H1 (cell line): Measurements from ENCODE around the gene CCDC28A. TPM values are rescaled to one million over a fixed set of nuclear protein-coding genes. Genes with fewer than 3 reads are reported as not detected.

ENCODE experiments used
- CTCF ChIA-PET: fragments of 300-600 bp; sonication (Branson Sonifier 250); formaldehyde crosslinking; loops from one replicate; lab custom pipeline; 2021; ENCODE audit not compliant: partially characterized antibody; lab: Charles Lee
- POLR2A ChIA-PET: fragments of 300-600 bp; sonication (Branson Sonifier 250); formaldehyde crosslinking; loops from one replicate; lab custom pipeline; 2021; ENCODE audit warnings: inconsistent platforms; ENCODE audit not compliant: partially characterized antibody; lab: Charles Lee
- DNase-seq, 2 experiments: peaks; one replicate each; pipeline versions ENCODE4 v3.0.0 to v3.0.0-alpha.2; 2010 to 2022; ENCODE audit warnings: low spot score in 2 of 2, low read depth in 1 of 2, mixed read lengths in 1 of 2
- FAIRE-seq: peaks from 2 replicates; lab custom pipeline; 2011; peaks lifted over from hg19 to GRCh38; lab: Jason Lieb, UNC
- H2AFZ ChIP-seq: 2 replicates; pipeline ENCODE4 v1.8.1; 2012; ENCODE audit warnings: low read length, inconsistent platforms
- H2AK5ac ChIP-seq: 2 replicates; pipeline ENCODE4 v1.6.1; 2013; ENCODE audit warnings: low read depth, low read length
- H2BK120ac ChIP-seq: replicated peaks from 2 replicates; pipeline ENCODE3; 2013; ENCODE audit warnings: low read depth, low read length, inconsistent platforms
- H2BK12ac ChIP-seq: 2 replicates; pipeline ENCODE4 v1.6.1; 2013; ENCODE audit warnings: low read depth, low read length
- H2BK15ac ChIP-seq: 2 replicates; pipeline ENCODE4 v1.6.1; 2013; ENCODE audit warnings: low read length
- H2BK20ac ChIP-seq: 2 replicates; pipeline ENCODE4 v1.6.1; 2013; ENCODE audit warnings: low read length
- H2BK5ac ChIP-seq: 2 replicates; pipeline ENCODE4 v1.6.1; 2013; ENCODE audit warnings: low read depth, low read length
- H3K14ac ChIP-seq: 2 replicates; pipeline ENCODE4 v1.6.1; 2013; ENCODE audit warnings: inconsistent platforms; ENCODE audit not compliant: insufficient read length
- H3K18ac ChIP-seq: 2 replicates; pipeline ENCODE4 v1.6.1; 2013; ENCODE audit warnings: low read length; ENCODE audit errors: extremely low read depth
- H3K23ac ChIP-seq: 2 replicates; pipeline ENCODE4 v1.6.1; 2013; ENCODE audit warnings: inconsistent platforms; ENCODE audit not compliant: insufficient read length
- H3K23me2 ChIP-seq: 2 replicates; pipeline ENCODE4 v1.6.1; 2013; ENCODE audit warnings: low read depth, low read length
- H3K27ac ChIP-seq: 2 replicates; pipeline ENCODE4 v1.6.1; 2011; ENCODE audit warnings: low read depth, low read length, inconsistent platforms
- H3K27me3 ChIP-seq, 4 experiments: replicated peaks in 1 of 4; 1 replicate in 1 of 4; 2 replicates in 3 of 4; pipeline versions ENCODE4 v1.6.1 to v1.8.1; 2011 to 2013; ENCODE audit warnings: low read length in 3 of 4, mild to moderate bottlenecking in 3 of 4, inconsistent platforms in 2 of 4, mixed read lengths in 2 of 4, moderate library complexity in 1 of 4; ENCODE audit not compliant: control insufficient read depth in 3 of 4, insufficient read depth in 3 of 4; ENCODE audit errors: extremely low read depth in 1 of 4
- H3K36me3 ChIP-seq, 4 experiments: 2 replicates each; pipeline versions ENCODE4 v1.6.1 to v1.8.1; 2011 to 2013; ENCODE audit warnings: mild to moderate bottlenecking in 4 of 4, low read length in 3 of 4, moderate library complexity in 2 of 4, control low read depth in 1 of 4, inconsistent platforms in 1 of 4; ENCODE audit not compliant: insufficient read depth in 4 of 4, control insufficient read depth in 2 of 4
- H3K4ac ChIP-seq: replicated peaks from 2 replicates; pipeline ENCODE3; 2013; ENCODE audit warnings: low read length, low read depth, mixed read lengths, inconsistent platforms; ENCODE audit not compliant: insufficient read length
- H3K4me1 ChIP-seq, 4 experiments: replicated peaks in 1 of 4; 1 replicate in 1 of 4; 2 replicates in 3 of 4; pipeline versions ENCODE4 v1.6.1 to v1.8.1; 2011 to 2013; ENCODE audit warnings: low read length in 3 of 4, inconsistent platforms in 2 of 4, mixed read lengths in 1 of 4; ENCODE audit not compliant: insufficient read depth in 4 of 4, control insufficient read depth in 3 of 4
- H3K4me2 ChIP-seq, 2 experiments: 2 replicates each; pipeline versions ENCODE4 v1.6.1 to v1.8.1; 2011 to 2013; ENCODE audit warnings: low read depth in 2 of 2, low read length in 2 of 2, control low read depth in 1 of 2, inconsistent platforms in 1 of 2, mild to moderate bottlenecking in 1 of 2; ENCODE audit not compliant: insufficient read depth in 1 of 2
- H3K4me3 ChIP-seq, 4 experiments: fragments of 200-600, 300-600 bp in 1 of 4; sonication (generic), shearing (Covaris generic), sonication (Bioruptor Twin) in 1 of 4; 2 replicates each; pipeline versions ENCODE4 v1.5.1 to v1.8.1; 2011 to 2016; ENCODE audit warnings: low read length in 4 of 4, low read depth in 3 of 4, control low read depth in 2 of 4, inconsistent platforms in 2 of 4, mild to moderate bottlenecking in 2 of 4, mixed read lengths in 1 of 4, moderate library complexity in 1 of 4; ENCODE audit not compliant: insufficient read depth in 2 of 4; ENCODE audit errors: extremely low read depth in 1 of 4
- H3K56ac ChIP-seq: replicated peaks from 2 replicates; pipeline ENCODE3; 2013; ENCODE audit warnings: low read depth, mild to moderate bottlenecking, mixed read lengths, low read length, inconsistent platforms; ENCODE audit not compliant: insufficient read length
- H3K79me1 ChIP-seq: 2 replicates; pipeline ENCODE4 v1.6.1; 2013; ENCODE audit warnings: low read depth, low read length, control low read depth
- H3K79me2 ChIP-seq, 2 experiments: 2 replicates each; pipeline versions ENCODE4 v1.6.1 to v1.8.1; 2012 to 2013; ENCODE audit warnings: low read length in 2 of 2, mild to moderate bottlenecking in 2 of 2, inconsistent platforms in 1 of 2; ENCODE audit not compliant: insufficient read depth in 2 of 2, control insufficient read depth in 1 of 2
- H3K9ac ChIP-seq, 4 experiments: replicated peaks in 1 of 4; 1 replicate in 1 of 4; 2 replicates in 3 of 4; pipeline versions ENCODE4 v1.6.1 to v1.8.1; 2011 to 2013; ENCODE audit warnings: low read depth in 3 of 4, low read length in 3 of 4, control low read depth in 2 of 4, mild to moderate bottlenecking in 2 of 4, moderate library complexity in 2 of 4, inconsistent platforms in 1 of 4; ENCODE audit errors: extremely low read depth in 1 of 4
- H3K9me3 ChIP-seq, 2 experiments: 2 replicates each; pipeline versions ENCODE4 v1.6.1 to v1.8.1; 2012 to 2013; ENCODE audit warnings: mild to moderate bottlenecking in 2 of 2, moderate library complexity in 2 of 2, control low read depth in 1 of 2, inconsistent platforms in 1 of 2, low read depth in 1 of 2, low read length in 1 of 2, mixed read lengths in 1 of 2; ENCODE audit not compliant: insufficient read depth in 2 of 2
- H4K20me1 ChIP-seq, 2 experiments: replicated peaks in 1 of 2; 2 replicates each; pipeline versions ENCODE3 to v1.8.1; 2011 to 2013; ENCODE audit warnings: inconsistent platforms in 2 of 2, low read length in 2 of 2, mild to moderate bottlenecking in 1 of 2; ENCODE audit not compliant: insufficient read depth in 2 of 2, control insufficient read depth in 1 of 2
- H4K5ac ChIP-seq: 2 replicates; pipeline ENCODE4 v1.6.1; 2013; ENCODE audit warnings: low read length, low read depth, mixed read lengths, inconsistent platforms; ENCODE audit not compliant: insufficient read length
- H4K8ac ChIP-seq: 2 replicates; pipeline ENCODE4 v1.8.0; 2013; ENCODE audit warnings: mild to moderate bottlenecking, moderate library complexity, low read length, inconsistent platforms; ENCODE audit not compliant: insufficient read depth; ENCODE audit errors: extremely low read depth
- H4K91ac ChIP-seq: replicated peaks from 2 replicates; pipeline ENCODE3; 2013; ENCODE audit warnings: low read length, mixed read lengths, inconsistent platforms; ENCODE audit not compliant: insufficient read length
- BACH1 ChIP-seq: IDR thresholded peaks from 2 replicates; pipeline ENCODE4 v1.6.1; 2012; ENCODE audit warnings: low read length, improper control_type of control experiment
- CTBP2 ChIP-seq: IDR thresholded peaks from 2 replicates; pipeline ENCODE4 v1.7.0; 2011; ENCODE audit warnings: borderline replicate concordance, mild to moderate bottlenecking, moderate library complexity, mixed read lengths, low read length; ENCODE audit not compliant: insufficient read depth, insufficient read length
- HDAC6 ChIP-seq: IDR thresholded peaks from one replicate; pipeline ENCODE4 v1.7.1; 2012; ENCODE audit warnings: low read depth, mild to moderate bottlenecking, inconsistent platforms, low read length, moderate library complexity
- KDM1A ChIP-seq: fragments of 200-600, 300-600 bp; sonication (generic); IDR thresholded peaks from 2 replicates; pipeline ENCODE4 v1.7.1; 2016; ENCODE audit warnings: mild to moderate bottlenecking, low read length, borderline replicate concordance
- WGBS, 2 experiments: shearing (Covaris generic) in 1 of 2; methylation state at CpG; one replicate each; pipeline versions ENCODE4 v1.1.6 to v1.1.7; 2013 to 2015; ENCODE audit warnings: low lambda C conversion rate in 2 of 2, mixed read lengths in 2 of 2, inconsistent platforms in 1 of 2, low coverage in 1 of 2, missing lambda C conversion rate in 1 of 2; ENCODE audit not compliant: insufficient replicate concordance in 2 of 2, insufficient coverage in 1 of 2, insufficient read length in 1 of 2; ENCODE audit errors: extremely low coverage in 1 of 2, missing lambda C conversion rate in 1 of 2; 5-methylcytosine and 5-hydroxymethylcytosine counted together
- polyA plus RNA-seq, 7 experiments: library from polyadenylated mRNA; depleted of rRNA in 3 of 7; stranded (reverse) in 5 of 7; unstranded in 2 of 7; fragments of >200 nt in 5 of 7; fragments of 200-250 nt in 2 of 7; gene quantifications; 1 replicate in 5 of 7; 2 replicates in 1 of 7; 4 replicates in 1 of 7; pipeline versions ENCODE4 v1.2.1 to v1.2.3, GENCODE V29; 2011 to 2013; ENCODE audit warnings: missing spikeins in 2 of 7, mixed read lengths in 2 of 7
- total RNA-seq: library from RNA; stranded (reverse); fragmentation: NEBNext Ultra II Directional; extraction: Animal tissue kit (Norgen Biotek cat#: 25700); gene quantifications from 2 replicates; pipeline ENCODE4 v1.2.1, GENCODE V29; 2021

CCDC28A gene
- total and polyA plus RNA-seq, 2 of the 8 experiments (the other 6 are each of a cell fraction or from before 2014, with no cell fraction given) = 9.6 to 12.1 TPM

GRCh38 chr6:138821519-138821918 lies 48.0 kb downstream of the CCDC28A start:
- H2AK5ac ChIP-seq = no peak overlapping the region
- no peak overlapping the region for H3K9ac ChIP-seq
- no peak overlapping the region for H4K91ac ChIP-seq
- H3K36me3 ChIP-seq = no peaks in the 10 kb centered on the region
- no peak overlapping the region for H2BK20ac ChIP-seq
- no peaks in the 10 kb centered on the region for H3K9me3 ChIP-seq
- H4K20me1 ChIP-seq = no peaks in the 10 kb centered on the region
- DNase-seq (no peak), FAIRE-seq (no peak)
- H3K4me3 ChIP-seq = no peak overlapping the region
- no peak overlapping the region for H3K56ac ChIP-seq
- no peaks in the 10 kb centered on the region; the same call in 1 of the 2 replicates for H3K23me2 ChIP-seq
- H2BK120ac ChIP-seq = no peak overlapping the region
- no peak overlapping the region for H2BK15ac ChIP-seq
- H3K4me1 ChIP-seq = peaks cover 0 to 6% (median 3%) of the 10 kb centered on the region in 4 experiments; a peak in 4 of 7 replicates
- H3K14ac ChIP-seq = no peak overlapping the region
- H3K27ac ChIP-seq = no peak overlapping the region
- CTCF ChIA-PET = interaction anchor here (0.9 to 1.1 kb wide), 3 partner anchors 11 to 75 kb away, joined by 3 read pairs; no protein-coding TSS in a partner anchor
- H3K4ac ChIP-seq = no peak overlapping the region
- TF ChIP-seq BACH1 (no peak), HDAC6 (no peak), CTBP2 (no peak), KDM1A (no peak)
- H3K4me2 ChIP-seq = no peak overlapping the region
- H2BK12ac ChIP-seq = no peak overlapping the region
- no peak overlapping the region for H2BK5ac ChIP-seq
- H4K5ac ChIP-seq = no peak overlapping the region
- no peak overlapping the region for H4K8ac ChIP-seq
- POLR2A ChIA-PET = interaction anchor here (0.9 kb wide), 1 partner anchor 397 kb away, joined by 3 read pairs; no protein-coding TSS in a partner anchor
- no peaks in the 10 kb centered on the region for H3K79me1 ChIP-seq
- H3K27me3 ChIP-seq = no peaks in the 10 kb centered on the region
- H3K79me2 ChIP-seq = no peaks in the 10 kb centered on the region
- no peak overlapping the region for H3K23ac ChIP-seq
- WGBS, 2 experiments = 92% methylated on average over 4 of the region's 4 CpGs; no CpG with 5 or more reads in 1 of the 2 experiments
- H3K18ac ChIP-seq = no peak overlapping the region
- H2AFZ ChIP-seq = no peak overlapping the region
